D721Med (cell line): Measurements from ENCODE around the gene BCAS4.
"Not testable (repeated sequence)": the region's sequence is repeated elsewhere in the genome, so short reads cannot be mapped to it uniquely, and the experiment has no call there.

Experiments
- DNase-seq: peaks from one replicate; pipeline ENCODE4 v3.0.0; 2011; ENCODE audit warnings: low spot score; ENCODE audit not compliant: insufficient read length
- FAIRE-seq: peaks from 2 replicates; lab custom pipeline; 2011; peaks lifted over from hg19 to GRCh38; lab: Jason Lieb, UNC
- CTCF ChIP-seq: IDR thresholded peaks from 2 replicates; pipeline ENCODE4 v1.5.1; 2012; ENCODE audit warnings: mild to moderate bottlenecking, control low read depth; ENCODE audit not compliant: insufficient read depth; ENCODE audit errors: missing control alignments

BCAS4 gene

GRCh38 chr20:50874111-50874757, 79.4 kb downstream of the BCAS4 start:
- FAIRE-seq = no peak
- DNase-seq = no peak
- TF ChIP-seq CTCF = no peak

- no peak for TF ChIP-seq CTCF
- no peak for FAIRE-seq
- no peak for DNase-seq
These were observed 80.2 kb downstream of the BCAS4 start for GRCh38 chr20:50874758-50875665.

- no peak for FAIRE-seq
- TF ChIP-seq CTCF = no peak
- no peak for DNase-seq
These were observed 81.3 kb downstream of the BCAS4 start for GRCh38 chr20:50876063-50876685.

GRCh38 chr20:50876816-50877215, 82.0 kb downstream of the BCAS4 start:
- FAIRE-seq = no peak
- DNase-seq = no peak
- no peak for TF ChIP-seq CTCF

GRCh38 chr20:50877232-50877743, 82.4 kb downstream of the BCAS4 start:
- no peak for TF ChIP-seq CTCF
- FAIRE-seq (no peak), DNase-seq (no peak)

- no peak for TF ChIP-seq CTCF
- no peak for DNase-seq
- FAIRE-seq = no peak
These were observed 85.0 kb downstream of the BCAS4 start for GRCh38 chr20:50879649-50880550.

- not testable (repeated sequence) for DNase-seq, FAIRE-seq
These were observed 87.0 kb downstream of the BCAS4 start for GRCh38 chr20:50881759-50882424.
